Ishikawa (cell line): ENCODE measurements around the gene SOX5.

Experiments used
- CEBPB ChIP-seq: IDR thresholded peaks from 2 replicates; pipeline ENCODE4 v1.6.1; 2012
- CREB1 ChIP-seq: IDR thresholded peaks from 2 replicates; pipeline ENCODE4 v1.6.1; 2012; ENCODE audit warnings: low read depth
- EGR1 ChIP-seq: IDR thresholded peaks from 2 replicates; pipeline ENCODE4 v1.6.1; 2012
- EP300 ChIP-seq: IDR thresholded peaks from 2 replicates; pipeline ENCODE4 v1.6.1; 2012; ENCODE audit warnings: borderline replicate concordance
- FOXM1 ChIP-seq: IDR thresholded peaks from 2 replicates; pipeline ENCODE4 v1.6.1; 2012; ENCODE audit warnings: low read depth, borderline replicate concordance
- MAX ChIP-seq: IDR thresholded peaks from 2 replicates; pipeline ENCODE4 v1.6.1; 2012
- NFIC ChIP-seq: IDR thresholded peaks from 2 replicates; pipeline ENCODE4 v1.6.1; 2012
- RAD21 ChIP-seq: IDR thresholded peaks from 2 replicates; pipeline ENCODE4 v1.6.1; 2012; ENCODE audit warnings: low read depth
- TAF1 ChIP-seq: IDR thresholded peaks from 2 replicates; pipeline ENCODE4 v1.6.1; 2012; ENCODE audit warnings: low read depth, mild to moderate bottlenecking
- TCF12 ChIP-seq: IDR thresholded peaks from 2 replicates; pipeline ENCODE4 v1.6.1; 2012; ENCODE audit warnings: low read depth
- TEAD4 ChIP-seq: IDR thresholded peaks from 2 replicates; pipeline ENCODE4 v1.6.1; 2012
- USF1 ChIP-seq: IDR thresholded peaks from 2 replicates; pipeline ENCODE4 v1.6.1; 2012
- YY1 ChIP-seq: IDR thresholded peaks from 2 replicates; pipeline ENCODE4 v1.6.1; 2012; ENCODE audit warnings: low read depth
- ZBTB7A ChIP-seq: IDR thresholded peaks from 2 replicates; pipeline ENCODE4 v1.6.1; 2012; ENCODE audit warnings: low read depth
- TF ChIP-seq, protein P1 (sequence below): IDR thresholded peaks from 2 replicates; pipeline ENCODE4 v1.6.1; 2012; ENCODE audit warnings: low read depth, mild to moderate bottlenecking

The SOX5 gene

GRCh38 chr12:23634344-23634743 lies 315.1 kb downstream of the SOX5 start:
- TF ChIP-seq MAX: no peak
- no peak for TF ChIP-seq YY1
- no peak for TF ChIP-seq EP300
- TF ChIP-seq FOXM1: no peak
- TF ChIP-seq TAF1: no peak
- no peak for TF ChIP-seq TCF12
- TF ChIP-seq EGR1: no peak
- no peak for TF ChIP-seq NFIC
- no peak for TF ChIP-seq CEBPB
- no peak for TF ChIP-seq ZBTB7A

- TF ChIP-seq CREB1 (no peak), ZBTB7A (no peak), EP300 (no peak), MAX (no peak), RAD21 (no peak), CEBPB (no peak), FOXM1 (no peak), TAF1 (no peak), NFIC (no peak), TCF12 (no peak), YY1 (no peak), TEAD4 (no peak), EGR1 (no peak), USF1 (no peak)
- TF ChIP-seq, protein P1, sequence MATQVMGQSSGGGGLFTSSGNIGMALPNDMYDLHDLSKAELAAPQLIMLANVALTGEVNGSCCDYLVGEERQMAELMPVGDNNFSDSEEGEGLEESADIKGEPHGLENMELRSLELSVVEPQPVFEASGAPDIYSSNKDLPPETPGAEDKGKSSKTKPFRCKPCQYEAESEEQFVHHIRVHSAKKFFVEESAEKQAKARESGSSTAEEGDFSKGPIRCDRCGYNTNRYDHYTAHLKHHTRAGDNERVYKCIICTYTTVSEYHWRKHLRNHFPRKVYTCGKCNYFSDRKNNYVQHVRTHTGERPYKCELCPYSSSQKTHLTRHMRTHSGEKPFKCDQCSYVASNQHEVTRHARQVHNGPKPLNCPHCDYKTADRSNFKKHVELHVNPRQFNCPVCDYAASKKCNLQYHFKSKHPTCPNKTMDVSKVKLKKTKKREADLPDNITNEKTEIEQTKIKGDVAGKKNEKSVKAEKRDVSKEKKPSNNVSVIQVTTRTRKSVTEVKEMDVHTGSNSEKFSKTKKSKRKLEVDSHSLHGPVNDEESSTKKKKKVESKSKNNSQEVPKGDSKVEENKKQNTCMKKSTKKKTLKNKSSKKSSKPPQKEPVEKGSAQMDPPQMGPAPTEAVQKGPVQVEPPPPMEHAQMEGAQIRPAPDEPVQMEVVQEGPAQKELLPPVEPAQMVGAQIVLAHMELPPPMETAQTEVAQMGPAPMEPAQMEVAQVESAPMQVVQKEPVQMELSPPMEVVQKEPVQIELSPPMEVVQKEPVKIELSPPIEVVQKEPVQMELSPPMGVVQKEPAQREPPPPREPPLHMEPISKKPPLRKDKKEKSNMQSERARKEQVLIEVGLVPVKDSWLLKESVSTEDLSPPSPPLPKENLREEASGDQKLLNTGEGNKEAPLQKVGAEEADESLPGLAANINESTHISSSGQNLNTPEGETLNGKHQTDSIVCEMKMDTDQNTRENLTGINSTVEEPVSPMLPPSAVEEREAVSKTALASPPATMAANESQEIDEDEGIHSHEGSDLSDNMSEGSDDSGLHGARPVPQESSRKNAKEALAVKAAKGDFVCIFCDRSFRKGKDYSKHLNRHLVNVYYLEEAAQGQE: no peak
Measured at GRCh38 chr12:23631786-23632377, 317.6 kb downstream of the SOX5 start.

DNA sequence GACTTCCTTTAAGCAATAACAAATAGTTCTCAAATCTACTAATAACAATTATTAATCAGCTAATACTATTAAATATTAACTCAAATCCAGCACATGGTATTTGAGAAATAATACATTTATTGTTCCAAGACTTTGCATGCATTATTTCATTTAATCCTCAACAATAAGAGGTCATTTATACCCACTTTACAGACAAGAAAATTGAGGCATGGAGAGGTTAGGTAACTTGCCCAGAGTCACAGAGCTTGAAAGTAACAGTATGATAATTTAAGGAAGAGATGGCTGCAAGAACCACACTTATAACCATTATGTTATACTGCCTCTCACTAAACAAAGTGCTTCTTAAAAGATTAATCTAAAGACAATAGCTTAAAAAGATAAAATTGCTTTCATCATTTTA lies 318.9 kb downstream of the SOX5 start:
- TF ChIP-seq YY1 (no peak), FOXM1 (no peak), NFIC (no peak), TCF12 (no peak), TEAD4 (no peak), CEBPB (no peak), USF1 (no peak), EGR1 (no peak)
- TF ChIP-seq, protein P1: no peak

- no peak for TF ChIP-seq MAX
Measured at GRCh38 chr12:23628806-23629205, 320.7 kb downstream of the SOX5 start.

DNA sequence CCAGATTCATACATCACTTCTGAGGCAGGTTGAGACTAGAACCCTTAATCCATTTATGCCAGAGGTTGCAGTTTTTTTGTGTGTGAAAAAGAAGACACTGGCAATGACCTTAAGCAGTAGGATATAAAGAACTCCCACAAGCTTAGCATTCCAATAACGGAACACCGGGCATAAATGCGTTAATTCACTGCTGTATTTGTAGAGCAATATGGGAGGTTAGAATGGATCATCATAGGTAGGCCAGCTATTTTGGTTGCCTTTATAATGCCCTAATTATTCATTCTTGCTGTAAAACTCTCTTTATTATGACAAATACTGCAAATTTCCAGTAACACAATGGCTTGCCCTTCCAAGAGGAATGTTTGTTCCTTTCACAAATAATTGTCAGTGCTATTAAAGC lies 322.7 kb downstream of the SOX5 start:
- TF ChIP-seq NFIC: no peak
- TF ChIP-seq YY1: no peak
- no peak for TF ChIP-seq FOXM1
- TF ChIP-seq EGR1: no peak
- TF ChIP-seq CREB1: no peak
- no peak for TF ChIP-seq USF1
- no peak for TF ChIP-seq ZBTB7A
- TF ChIP-seq RAD21: no peak
- TF ChIP-seq MAX: no peak
- TF ChIP-seq TEAD4: no peak
- TF ChIP-seq, protein P1: no peak
- TF ChIP-seq EP300: no peak
- no peak for TF ChIP-seq TCF12
- no peak for TF ChIP-seq CEBPB
